ENCODE measurements around the gene AQP5. TPM values are rescaled to one million over a fixed set of nuclear protein-coding genes. Genes with fewer than 3 reads are reported as not detected.

The AQP5 gene
- total RNA-seq, 1 donor from 2014 or later: 5.7 TPM

- DNase-seq: no peak
Measured at GRCh38 chr12:49964849-49965624, 3.4 kb downstream of the AQP5 start.

DNA sequence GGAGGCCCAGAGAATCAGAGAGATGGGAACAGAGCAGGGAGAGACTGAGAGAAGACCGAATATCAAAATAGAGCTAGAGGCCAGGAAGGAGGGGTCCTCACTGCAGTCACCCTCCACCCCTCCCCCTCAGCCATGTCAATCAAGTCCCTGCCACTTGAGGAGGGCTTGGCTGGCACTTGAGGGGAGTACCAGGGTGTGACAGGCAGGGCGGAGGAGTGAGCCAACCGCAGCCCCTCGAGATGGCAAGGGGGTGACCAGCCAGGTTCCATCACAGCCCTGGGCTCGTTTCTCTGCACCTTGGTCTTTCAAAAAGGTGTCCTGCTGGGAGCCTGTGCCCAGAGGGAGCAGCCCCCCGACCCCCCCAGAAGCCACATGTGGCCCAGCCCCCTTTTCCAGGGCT is 4.2 kb downstream of the AQP5 start:
- DNase-seq: no peak

DNA sequence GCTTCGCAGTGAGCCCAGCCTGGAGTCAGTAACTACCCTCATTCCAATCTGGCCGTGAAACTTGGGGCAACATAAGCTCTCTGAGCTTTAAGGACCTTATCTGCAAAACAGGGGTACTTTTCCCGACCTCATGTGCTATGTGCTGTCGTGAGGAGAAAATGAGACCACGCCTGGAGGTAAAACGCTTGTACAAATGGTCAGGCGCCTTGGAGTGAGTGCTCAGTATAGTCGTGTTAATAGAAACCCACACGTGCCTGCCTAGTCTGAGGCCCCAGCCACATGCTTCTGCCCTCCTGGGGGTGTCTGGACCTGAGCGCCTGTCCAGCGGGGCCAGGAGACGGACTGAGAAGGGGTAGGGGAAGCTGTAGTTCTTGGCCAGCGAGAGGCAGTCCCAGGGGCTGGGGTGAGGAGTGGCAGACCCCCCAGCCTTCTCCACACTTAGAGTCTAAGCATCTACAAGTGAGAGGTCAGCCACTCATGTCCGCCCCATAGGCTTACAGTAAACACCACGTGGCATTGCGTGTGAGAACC is 4.9 kb downstream of the AQP5 start:
- DNase-seq: no peak

DNA sequence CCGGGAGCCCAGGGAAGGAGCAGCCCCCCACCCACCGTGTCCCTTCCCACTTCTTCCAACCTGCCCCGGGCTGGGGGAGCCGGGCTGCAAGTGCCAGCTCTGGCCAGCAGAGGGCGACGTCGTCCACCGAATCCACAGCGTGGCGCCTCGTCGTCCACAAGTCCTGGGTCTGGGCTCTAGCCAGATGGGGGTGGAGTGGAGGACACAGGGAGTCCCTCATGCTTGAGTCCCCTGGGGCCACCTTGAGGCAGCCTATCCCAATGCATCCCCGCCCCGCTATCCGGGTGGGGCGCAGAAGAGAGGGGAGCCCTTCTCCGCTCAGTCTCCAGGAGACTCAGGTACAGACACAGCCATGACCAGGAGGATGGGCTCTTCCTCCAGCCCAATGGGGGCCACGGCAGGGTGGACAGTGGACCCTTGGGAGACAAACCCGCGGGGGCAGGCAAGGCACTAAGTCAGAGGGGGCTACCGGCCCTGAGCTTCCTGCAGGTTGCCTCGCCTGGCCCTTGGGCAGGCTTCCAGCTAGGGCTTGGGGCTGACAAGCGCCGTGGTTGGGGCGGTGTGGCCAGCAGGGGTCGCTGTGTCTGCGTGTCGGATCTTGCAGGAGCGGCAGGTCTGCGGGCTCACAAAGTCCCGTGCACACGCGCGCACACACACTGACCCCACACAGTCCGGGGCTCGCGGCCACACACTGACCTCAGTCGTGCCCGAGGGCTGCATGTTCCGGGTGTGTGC is 5.5 kb downstream of the AQP5 start:
- DNase-seq: peak; percentile 76

DNA sequence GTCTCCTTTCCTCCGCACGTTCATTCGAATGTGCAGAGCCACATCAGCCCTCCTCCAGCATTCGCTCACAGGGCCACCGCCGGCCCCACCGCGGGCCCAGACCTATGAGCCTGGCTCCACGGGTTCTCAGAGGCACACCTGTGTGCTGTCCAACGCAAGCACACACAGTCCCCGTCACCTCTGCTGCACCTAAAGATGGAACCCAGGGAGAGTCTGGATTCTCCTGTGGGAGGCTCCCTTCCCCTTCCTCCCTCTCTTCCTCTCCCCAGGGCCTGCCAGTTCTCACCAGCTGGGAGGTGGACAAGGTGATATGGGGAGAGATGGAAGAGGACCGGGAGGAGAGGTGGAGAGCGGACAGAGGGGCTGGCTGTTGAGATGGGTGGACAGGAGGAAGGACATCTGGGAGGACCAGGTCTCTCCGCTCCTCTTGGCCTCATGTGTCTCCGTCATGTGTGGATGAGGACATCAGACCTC is 6.1 kb downstream of the AQP5 start:
- DNase-seq: no peak

- no peak for DNase-seq
Measured at GRCh38 chr12:49968471-49968870, 6.8 kb downstream of the AQP5 start.

- no peak for DNase-seq
Measured at GRCh38 chr12:49969027-49969426, 7.4 kb downstream of the AQP5 start.

DNA sequence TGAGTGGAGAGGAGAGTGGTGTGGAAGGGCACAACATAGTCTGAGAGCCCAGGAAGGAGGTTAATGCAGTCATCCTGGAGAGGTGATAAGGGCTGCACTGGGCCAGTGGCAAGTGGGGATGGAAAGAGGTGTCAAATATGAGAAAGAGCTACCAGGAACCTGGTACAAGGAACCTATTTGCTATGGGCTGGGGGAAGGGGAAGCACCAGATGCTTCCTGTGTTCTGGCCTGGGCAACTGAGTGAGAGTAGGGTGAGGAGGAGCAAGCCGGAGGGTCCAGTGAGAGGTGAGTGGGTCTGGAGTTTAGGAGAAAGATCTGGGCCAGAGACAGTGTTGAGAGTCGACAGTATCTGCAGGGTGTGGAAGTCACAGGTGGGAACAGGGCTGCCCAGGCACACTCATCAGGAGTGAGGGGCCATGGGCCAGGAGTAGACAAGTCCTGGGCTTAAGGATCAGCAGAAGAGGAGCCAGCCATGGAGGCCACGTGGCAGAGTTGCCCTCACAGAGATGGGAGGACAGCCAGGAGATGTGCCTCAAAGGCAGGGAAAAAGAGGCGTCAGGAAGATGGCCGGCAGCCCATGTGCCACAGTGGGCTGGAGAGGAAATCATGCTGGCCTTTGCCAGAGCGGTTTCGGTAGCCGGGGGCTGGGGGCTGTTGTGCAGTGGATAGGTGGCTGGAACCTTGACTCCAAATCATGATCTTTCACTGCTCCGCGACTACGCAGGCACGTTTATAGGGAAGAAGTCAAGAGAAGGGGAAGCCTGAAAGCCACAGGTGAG is 8.2 kb downstream of the AQP5 start:
- no peak for DNase-seq

GRCh38 chr12:49970658-49971057 is 9.0 kb downstream of the AQP5 start:
- DNase-seq: no peak

GRCh38 chr12:49971141-49971540 is 9.5 kb downstream of the AQP5 start:
- no peak for DNase-seq

GRCh38 chr12:49972129-49972528 is 10.5 kb downstream of the AQP5 start:
- no peak for DNase-seq

DNA sequence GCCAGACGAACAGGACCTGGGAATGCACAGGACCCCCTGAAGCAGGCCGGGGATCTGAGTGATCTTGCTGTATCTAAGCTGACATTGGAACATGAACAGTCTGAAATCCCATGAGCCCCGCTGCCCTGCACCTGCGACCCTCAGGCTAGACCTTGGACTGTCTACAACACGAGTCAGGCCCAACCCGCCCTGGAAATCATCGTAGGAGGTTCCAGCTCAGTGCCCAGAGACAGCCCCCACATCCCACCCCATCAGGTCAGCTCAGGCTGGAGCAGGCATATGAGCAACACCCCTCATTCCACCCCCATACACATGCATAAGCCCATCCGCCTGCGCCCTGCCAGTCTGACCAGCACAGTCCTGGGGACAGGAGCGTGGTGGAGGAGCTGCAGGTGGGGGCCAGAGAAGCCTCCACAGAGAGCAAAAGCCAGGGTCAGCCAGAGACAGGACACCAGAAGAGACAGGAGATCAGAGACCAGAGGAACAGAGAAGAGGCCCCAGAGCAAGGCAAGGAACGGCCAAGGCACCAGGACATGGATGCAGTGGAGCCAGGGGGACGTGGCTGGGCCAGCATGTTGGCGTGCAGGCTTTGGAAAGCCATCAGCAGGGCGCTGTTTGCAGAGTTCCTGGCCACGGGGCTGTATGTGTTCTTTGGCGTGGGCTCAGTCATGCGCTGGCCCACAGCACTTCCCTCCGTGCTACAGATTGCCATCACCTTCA is 11.1 kb downstream of the AQP5 start, which contains the start of gene AQP6:
Gene AQP6, plus strand, starts transcription at position 307 of the 720 bp plus-strand sequence. Its CDS starts 227 bp downstream, at position 534.
- no peak for DNase-seq

DNA sequence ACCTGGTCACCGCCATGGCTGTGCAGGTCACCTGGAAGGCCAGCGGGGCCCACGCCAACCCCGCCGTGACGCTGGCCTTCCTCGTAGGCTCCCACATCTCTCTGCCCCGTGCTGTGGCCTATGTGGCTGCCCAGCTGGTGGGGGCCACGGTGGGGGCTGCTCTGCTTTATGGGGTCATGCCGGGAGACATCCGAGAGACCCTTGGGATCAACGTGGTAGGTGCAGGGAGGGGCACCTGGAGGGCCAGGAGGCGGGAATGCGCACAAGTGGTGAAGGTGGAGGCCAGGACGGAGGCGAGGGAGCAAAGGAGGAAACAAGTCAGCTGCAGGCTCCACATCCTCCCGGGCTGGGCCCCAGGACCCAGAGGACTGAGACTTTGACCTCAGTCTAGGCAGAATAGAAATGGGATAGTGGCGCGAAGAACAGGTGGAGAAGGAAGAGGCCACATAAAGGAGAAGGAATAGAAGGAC is 11.7 kb downstream of the AQP5 start:
- no peak for DNase-seq

- DNase-seq: no peak
Measured at GRCh38 chr12:49974231-49974675, 12.6 kb downstream of the AQP5 start.

DNA sequence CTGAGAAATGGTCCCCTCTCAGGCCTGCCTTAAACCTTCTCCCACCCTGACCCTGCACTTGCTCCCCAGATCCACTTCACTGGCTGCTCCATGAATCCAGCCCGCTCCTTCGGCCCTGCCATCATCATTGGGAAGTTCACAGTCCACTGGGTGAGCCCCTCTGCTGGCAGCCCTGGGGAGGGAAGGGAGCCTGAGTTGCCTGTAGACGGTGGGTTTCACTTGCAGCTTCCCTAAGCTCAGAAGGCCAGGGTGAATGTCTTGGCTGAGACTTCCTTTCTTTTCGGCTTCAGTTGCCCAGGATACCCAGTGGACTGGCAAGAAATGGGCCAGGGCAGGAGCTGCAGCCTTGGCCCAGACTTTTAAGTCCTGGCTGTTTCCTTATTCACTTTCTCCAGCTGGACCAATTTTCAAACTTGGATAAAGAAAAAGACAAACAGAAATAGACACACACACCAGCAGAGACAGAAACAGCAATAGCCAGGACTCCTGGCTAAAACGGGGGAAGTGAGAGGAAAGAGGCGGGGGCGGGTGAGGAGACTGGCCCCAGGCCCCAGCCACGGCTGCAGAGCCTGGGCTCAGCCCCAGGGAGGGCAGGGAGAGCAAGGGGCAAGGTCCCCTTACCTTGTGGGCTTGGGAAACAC is 13.1 kb downstream of the AQP5 start:
- DNase-seq: no peak

GRCh38 chr12:49975318-49975761 is 13.7 kb downstream of the AQP5 start:
- DNase-seq: no peak

DNA sequence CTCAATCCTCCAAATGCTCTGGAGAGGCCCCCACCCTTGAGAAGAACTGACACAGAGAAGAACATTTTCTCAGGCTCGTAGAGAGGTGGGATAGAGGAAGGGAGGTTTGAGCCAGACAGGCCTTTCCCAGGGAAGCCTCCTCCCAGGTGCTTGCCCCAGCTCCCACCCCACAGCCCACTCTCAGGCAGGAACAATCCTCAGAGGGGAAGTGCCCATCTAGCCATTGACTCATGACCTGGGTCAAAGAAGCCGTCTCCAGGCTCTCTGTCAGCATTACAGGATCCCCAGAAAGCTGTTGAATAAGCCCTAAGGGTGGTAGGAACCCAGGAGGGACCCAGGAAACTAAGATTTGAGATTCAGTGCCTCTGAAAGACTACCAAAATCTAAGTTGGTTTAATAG is 14.9 kb downstream of the AQP5 start:
- DNase-seq: no peak

DNA sequence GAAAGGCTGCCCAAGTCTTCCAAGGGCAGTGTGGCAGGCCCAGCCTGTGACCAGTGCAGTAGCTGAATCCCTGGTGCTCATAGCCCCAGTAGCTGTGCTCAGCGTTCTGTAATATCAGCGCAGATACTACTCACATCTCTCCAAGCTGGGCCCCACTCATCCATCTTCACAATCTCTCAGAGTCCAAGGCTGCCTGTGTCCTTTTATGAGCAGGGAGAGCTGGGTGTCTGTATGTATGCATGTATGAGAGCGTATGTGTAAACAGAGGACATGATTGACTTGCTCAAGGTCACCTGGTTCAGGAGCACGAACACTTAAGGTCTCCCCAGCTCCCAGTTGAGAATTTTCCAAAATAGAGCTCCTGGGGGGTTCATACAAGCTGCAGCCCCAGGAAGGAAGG is 16.5 kb downstream of the AQP5 start:
- DNase-seq: no peak

DNA sequence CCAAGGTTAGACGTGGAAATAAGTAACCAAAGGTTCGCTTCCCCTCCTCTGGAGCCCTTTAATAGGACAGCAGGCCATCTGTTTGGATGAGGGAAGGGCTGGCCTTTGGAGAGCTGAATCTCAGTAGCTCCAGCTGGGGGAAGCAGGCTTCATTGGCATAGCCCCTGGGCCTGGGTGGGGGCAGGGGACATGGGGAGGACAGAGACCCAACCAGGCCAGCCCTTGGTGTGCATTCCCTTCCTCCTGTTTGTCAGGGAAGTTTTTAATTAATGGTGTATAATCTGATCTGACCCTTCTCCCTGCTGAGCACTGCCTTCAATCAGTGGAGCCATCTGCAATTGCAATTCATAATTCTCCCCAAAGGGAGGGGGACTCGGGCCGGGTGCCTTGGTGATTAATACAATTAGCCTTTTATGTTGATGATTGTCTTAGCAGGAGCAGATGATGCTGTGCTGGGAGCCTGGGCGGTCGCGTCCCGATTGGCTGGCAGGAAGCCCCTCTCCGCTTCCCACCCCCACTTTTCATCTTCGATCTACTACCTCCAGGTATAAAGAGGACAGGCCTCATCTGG is 17.4 kb downstream of the AQP5 start:
- DNase-seq: no peak

DNA sequence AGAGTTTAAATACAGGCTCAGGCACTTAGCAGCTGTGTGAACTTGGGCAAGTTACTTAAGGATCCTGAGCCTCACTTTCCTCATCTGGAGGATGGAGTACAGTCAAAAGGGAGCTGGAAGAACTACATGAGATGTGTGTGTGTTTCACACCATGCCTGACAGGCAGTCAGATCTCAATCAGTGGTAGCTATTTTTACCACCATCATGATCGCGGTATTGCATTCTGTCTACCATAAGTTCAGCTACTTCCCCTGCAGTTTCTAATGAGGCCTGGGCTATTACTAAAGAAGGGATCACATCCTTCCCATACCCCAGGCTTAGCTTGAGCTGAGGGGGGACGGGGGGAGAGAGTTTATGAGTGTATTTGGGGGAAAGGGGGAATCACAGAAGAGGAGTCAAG is 18.1 kb downstream of the AQP5 start:
- no peak for DNase-seq
